Epithelial cell of proximal tubule (primary cell): ENCODE results near the gene RPIA. TPM values are rescaled to one million over a fixed set of nuclear protein-coding genes. Genes with fewer than 3 reads are reported as not detected.
"Not testable (repeated sequence)": the region's sequence is repeated elsewhere in the genome, so short reads cannot be mapped to it uniquely, and the experiment has no call there.

ENCODE experiments used
- DNase-seq: peaks from one replicate; pipeline ENCODE4 v3.0.0-alpha.2; 2011; ENCODE audit warnings: low read depth
- H3K4me3 ChIP-seq: 2 replicates; pipeline ENCODE4 v1.5.1; 2011; ENCODE audit warnings: low read depth, mild to moderate bottlenecking, low read length
- CTCF ChIP-seq: conservative IDR thresholded peaks from 2 replicates; pipeline ENCODE4 v1.5.1; 2012; ENCODE audit warnings: low read depth, mild to moderate bottlenecking, low read length
- total RNA-seq: library from RNA; depleted of rRNA; stranded (reverse); fragments of >200 nt; gene quantifications from 2 replicates; pipeline ENCODE4 v1.2.3, GENCODE V29; 2015

The RPIA gene
- total RNA-seq, 1 donor from 2014 or later: 8.0 TPM

GRCh38 chr2:88757025-88757424 is 65.6 kb downstream of the RPIA start:
- DNase-seq: no peak
- no peak for TF ChIP-seq CTCF
- no peak overlapping the region for H3K4me3 ChIP-seq

- DNase-seq, H3K4me3 ChIP-seq: not testable (repeated sequence)
Measured at GRCh38 chr2:88758702-88759101, 67.2 kb downstream of the RPIA start.

GRCh38 chr2:88760819-88761598 is 69.5 kb downstream of the RPIA start:
- H3K4me3 ChIP-seq: no peak overlapping the region
- no peak for DNase-seq
- TF ChIP-seq CTCF: no peak

GRCh38 chr2:88764141-88764849 is 72.8 kb downstream of the RPIA start:
- DNase-seq: no peak
- TF ChIP-seq CTCF: no peak
- no peak overlapping the region for H3K4me3 ChIP-seq

GRCh38 chr2:88764850-88765153 is 73.3 kb downstream of the RPIA start:
- no peak for DNase-seq
- TF ChIP-seq CTCF: no peak
- H3K4me3 ChIP-seq: peak overlapping the region; percentile 48

GRCh38 chr2:88765154-88765888 is 73.8 kb downstream of the RPIA start:
- no peak for DNase-seq
- peak overlapping the region; percentile 48 for H3K4me3 ChIP-seq
- no peak for TF ChIP-seq CTCF

GRCh38 chr2:88765889-88766481 is 74.5 kb downstream of the RPIA start:
- peak overlapping the region; percentile 48 for H3K4me3 ChIP-seq
- DNase-seq: not testable (repeated sequence)
